ENCODE measurements around the gene SLAMF6. TPM values are rescaled to one million over a fixed set of nuclear protein-coding genes. Genes with fewer than 3 reads are reported as not detected.

SLAMF6 gene
- total and polyA plus RNA-seq, 10 of the 15 experiments (the other 5 are each of a cell fraction or from before 2014, with no cell fraction given): 20.5 to 89.6 (median 36.5) TPM

DNA sequence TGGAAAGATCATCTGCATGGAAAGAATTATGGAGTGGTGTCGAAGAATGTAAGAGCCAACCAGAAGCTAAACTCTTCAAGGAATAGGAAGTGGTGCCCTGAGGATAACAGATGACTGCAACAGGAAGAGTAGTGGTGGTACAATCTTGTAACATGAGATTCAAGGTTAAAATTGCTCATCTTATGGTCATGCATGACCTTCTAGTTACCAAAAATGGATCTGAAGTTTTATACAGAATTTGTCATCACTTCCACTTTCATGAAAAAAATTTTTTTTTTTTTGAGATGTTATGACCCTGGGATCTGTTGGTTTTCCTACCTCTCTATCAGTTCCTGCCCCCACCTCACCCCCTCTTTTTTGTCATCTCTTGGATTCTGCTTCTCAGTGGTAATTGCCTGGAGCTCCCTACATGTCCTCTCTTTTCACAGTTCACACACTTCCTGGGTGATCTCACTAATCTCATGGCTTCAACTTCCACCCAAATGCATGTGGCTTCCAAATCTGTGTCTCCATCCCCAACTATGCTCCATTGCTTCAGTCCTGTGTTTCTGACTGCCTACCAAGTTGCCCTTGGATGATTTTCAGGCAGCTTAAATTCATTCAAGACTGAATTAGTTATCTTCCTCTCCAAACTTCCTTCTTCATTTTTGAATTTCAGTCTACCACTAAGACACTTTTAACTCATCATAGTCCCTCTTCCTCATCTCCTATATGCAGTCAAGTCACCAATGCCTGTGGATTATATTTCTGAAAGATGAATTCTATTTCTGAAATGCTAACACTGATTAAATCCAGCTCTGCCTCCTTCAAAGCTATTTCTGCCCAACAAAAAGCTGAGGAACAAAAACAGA is 48.4 kb downstream of the SLAMF6 start (continued):
- TF ChIP-seq IKZF2 (IDR thresholded peaks at IDR 0.05): peak in 1 of 2 experiments; percentile 34; a peak in 1 of 4 replicates
- TF ChIP-seq SUPT20H (IDR thresholded peaks at IDR 0.05; ENCODE audit: borderline replicate concordance, control insufficient read depth, low read depth, low read length): no peak
- TF ChIP-seq ETV6 (conservative IDR thresholded peaks at IDR 0.05 in 1 of 2, IDR thresholded peaks at IDR 0.05 in 1 of 2; ENCODE audit: borderline replicate concordance in 1 of 2, low read depth in 1 of 2): peak in 1 of 2 experiments; percentile 96; a peak in 2 of 4 replicates
- peak; percentile 83; the same call in 1 of the 2 replicates for TF ChIP-seq MTA3 (IDR thresholded peaks at IDR 0.05; ENCODE audit: borderline replicate concordance, low read length)
- TF ChIP-seq CHD2 (IDR thresholded peaks at IDR 0.05; ENCODE audit: borderline replicate concordance, low read depth, low read length): no peak
- TF ChIP-seq HSF1 (IDR thresholded peaks at IDR 0.05; ENCODE audit: low read depth, low read length): no peak
- TF ChIP-seq ASH2L (IDR thresholded peaks at IDR 0.05; ENCODE audit: borderline replicate concordance, low read depth): no peak
- TF ChIP-seq NFIC (IDR thresholded peaks at IDR 0.05; ENCODE audit: low read depth, low read length): peak; percentile 91
- peak; percentile 74 for TF ChIP-seq SPI1 (IDR thresholded peaks at IDR 0.05; ENCODE audit: borderline replicate concordance, insufficient read depth, low read depth, low read length)
- TF ChIP-seq RFX5 (IDR thresholded peaks at IDR 0.05; ENCODE audit: low read depth, low read length): no peak
- TF ChIP-seq BCL11A (IDR thresholded peaks at IDR 0.05; ENCODE audit: low read depth, low read length): no peak
- TF ChIP-seq EGR1 (IDR thresholded peaks at IDR 0.05; ENCODE audit: borderline replicate concordance in 1 of 2, low read depth in 2 of 2, low read length in 2 of 2): no peak
- TF ChIP-seq, protein P1, sequence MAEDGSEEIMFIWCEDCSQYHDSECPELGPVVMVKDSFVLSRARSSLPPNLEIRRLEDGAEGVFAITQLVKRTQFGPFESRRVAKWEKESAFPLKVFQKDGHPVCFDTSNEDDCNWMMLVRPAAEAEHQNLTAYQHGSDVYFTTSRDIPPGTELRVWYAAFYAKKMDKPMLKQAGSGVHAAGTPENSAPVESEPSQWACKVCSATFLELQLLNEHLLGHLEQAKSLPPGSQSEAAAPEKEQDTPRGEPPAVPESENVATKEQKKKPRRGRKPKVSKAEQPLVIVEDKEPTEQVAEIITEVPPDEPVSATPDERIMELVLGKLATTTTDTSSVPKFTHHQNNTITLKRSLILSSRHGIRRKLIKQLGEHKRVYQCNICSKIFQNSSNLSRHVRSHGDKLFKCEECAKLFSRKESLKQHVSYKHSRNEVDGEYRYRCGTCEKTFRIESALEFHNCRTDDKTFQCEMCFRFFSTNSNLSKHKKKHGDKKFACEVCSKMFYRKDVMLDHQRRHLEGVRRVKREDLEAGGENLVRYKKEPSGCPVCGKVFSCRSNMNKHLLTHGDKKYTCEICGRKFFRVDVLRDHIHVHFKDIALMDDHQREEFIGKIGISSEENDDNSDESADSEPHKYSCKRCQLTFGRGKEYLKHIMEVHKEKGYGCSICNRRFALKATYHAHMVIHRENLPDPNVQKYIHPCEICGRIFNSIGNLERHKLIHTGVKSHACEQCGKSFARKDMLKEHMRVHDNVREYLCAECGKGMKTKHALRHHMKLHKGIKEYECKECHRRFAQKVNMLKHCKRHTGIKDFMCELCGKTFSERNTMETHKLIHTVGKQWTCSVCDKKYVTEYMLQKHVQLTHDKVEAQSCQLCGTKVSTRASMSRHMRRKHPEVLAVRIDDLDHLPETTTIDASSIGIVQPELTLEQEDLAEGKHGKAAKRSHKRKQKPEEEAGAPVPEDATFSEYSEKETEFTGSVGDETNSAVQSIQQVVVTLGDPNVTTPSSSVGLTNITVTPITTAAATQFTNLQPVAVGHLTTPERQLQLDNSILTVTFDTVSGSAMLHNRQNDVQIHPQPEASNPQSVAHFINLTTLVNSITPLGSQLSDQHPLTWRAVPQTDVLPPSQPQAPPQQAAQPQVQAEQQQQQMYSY (CRISPR knock-in tag; IDR thresholded peaks at IDR 0.05): no peak
- TF ChIP-seq TAF1 (IDR thresholded peaks at IDR 0.05; ENCODE audit: borderline replicate concordance, low read depth, low read length): no peak
- TF ChIP-seq, protein P2, sequence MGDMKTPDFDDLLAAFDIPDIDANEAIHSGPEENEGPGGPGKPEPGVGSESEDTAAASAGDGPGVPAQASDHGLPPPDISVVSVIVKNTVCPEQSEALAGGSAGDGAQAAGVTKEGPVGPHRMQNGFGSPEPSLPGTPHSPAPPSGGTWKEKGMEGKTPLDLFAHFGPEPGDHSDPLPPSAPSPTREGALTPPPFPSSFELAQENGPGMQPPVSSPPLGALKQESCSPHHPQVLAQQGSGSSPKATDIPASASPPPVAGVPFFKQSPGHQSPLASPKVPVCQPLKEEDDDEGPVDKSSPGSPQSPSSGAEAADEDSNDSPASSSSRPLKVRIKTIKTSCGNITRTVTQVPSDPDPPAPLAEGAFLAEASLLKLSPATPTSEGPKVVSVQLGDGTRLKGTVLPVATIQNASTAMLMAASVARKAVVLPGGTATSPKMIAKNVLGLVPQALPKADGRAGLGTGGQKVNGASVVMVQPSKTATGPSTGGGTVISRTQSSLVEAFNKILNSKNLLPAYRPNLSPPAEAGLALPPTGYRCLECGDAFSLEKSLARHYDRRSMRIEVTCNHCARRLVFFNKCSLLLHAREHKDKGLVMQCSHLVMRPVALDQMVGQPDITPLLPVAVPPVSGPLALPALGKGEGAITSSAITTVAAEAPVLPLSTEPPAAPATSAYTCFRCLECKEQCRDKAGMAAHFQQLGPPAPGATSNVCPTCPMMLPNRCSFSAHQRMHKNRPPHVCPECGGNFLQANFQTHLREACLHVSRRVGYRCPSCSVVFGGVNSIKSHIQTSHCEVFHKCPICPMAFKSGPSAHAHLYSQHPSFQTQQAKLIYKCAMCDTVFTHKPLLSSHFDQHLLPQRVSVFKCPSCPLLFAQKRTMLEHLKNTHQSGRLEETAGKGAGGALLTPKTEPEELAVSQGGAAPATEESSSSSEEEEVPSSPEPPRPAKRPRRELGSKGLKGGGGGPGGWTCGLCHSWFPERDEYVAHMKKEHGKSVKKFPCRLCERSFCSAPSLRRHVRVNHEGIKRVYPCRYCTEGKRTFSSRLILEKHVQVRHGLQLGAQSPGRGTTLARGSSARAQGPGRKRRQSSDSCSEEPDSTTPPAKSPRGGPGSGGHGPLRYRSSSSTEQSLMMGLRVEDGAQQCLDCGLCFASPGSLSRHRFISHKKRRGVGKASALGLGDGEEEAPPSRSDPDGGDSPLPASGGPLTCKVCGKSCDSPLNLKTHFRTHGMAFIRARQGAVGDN (IDR thresholded peaks at IDR 0.05): no peak
- no peak for TF ChIP-seq MXI1 (IDR thresholded peaks at IDR 0.05; ENCODE audit: low read depth, low read length)
- no peak for TF ChIP-seq ZNF24 (IDR thresholded peaks at IDR 0.05)
- TF ChIP-seq YBX1 (IDR thresholded peaks at IDR 0.05): no peak
